C4-2B (cell line): ENCODE data around the gene TMEM183A.

ENCODE experiments used
- H3K27ac ChIP-seq: fragments of 450-650 bp; 2 replicates; pipeline ENCODE4 v1.5.1; 2017
- ZFX ChIP-seq: fragments of 450-650 bp; IDR thresholded peaks from 2 replicates; pipeline ENCODE4 v1.6.1; 2017
- TF ChIP-seq, protein P1 (sequence below): fragments of 450-650 bp; conservative IDR thresholded peaks from 2 replicates; pipeline ENCODE4 v1.5.1; 2017; ENCODE audit warnings: mild to moderate bottlenecking

TMEM183A gene

GRCh38 chr1:203006948-203007871 is at the start of gene TMEM183A:
TMEM183A (plus strand) TSS chr1:203007374; CDS start chr1:203007466, 92 bp downstream.
- peak; percentile 88 for TF ChIP-seq ZFX
- TF ChIP-seq, protein P1, sequence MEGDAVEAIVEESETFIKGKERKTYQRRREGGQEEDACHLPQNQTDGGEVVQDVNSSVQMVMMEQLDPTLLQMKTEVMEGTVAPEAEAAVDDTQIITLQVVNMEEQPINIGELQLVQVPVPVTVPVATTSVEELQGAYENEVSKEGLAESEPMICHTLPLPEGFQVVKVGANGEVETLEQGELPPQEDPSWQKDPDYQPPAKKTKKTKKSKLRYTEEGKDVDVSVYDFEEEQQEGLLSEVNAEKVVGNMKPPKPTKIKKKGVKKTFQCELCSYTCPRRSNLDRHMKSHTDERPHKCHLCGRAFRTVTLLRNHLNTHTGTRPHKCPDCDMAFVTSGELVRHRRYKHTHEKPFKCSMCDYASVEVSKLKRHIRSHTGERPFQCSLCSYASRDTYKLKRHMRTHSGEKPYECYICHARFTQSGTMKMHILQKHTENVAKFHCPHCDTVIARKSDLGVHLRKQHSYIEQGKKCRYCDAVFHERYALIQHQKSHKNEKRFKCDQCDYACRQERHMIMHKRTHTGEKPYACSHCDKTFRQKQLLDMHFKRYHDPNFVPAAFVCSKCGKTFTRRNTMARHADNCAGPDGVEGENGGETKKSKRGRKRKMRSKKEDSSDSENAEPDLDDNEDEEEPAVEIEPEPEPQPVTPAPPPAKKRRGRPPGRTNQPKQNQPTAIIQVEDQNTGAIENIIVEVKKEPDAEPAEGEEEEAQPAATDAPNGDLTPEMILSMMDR, result no peak

GRCh38 chr1:202957733-202958543 is 49.2 kb upstream of the TMEM183A start, which contains the start of gene ADIPOR1:
ADIPOR1 (minus strand) TSS chr1:202958312; CDS start chr1:202951070, 7,242 bp downstream.
- TF ChIP-seq, protein P1, result no peak; the same call in 1 of the 2 replicates
- TF ChIP-seq ZFX, result peak; percentile 83
- H3K27ac ChIP-seq, result peak within 1 kb of the TSS; percentile 92

More at GRCh38 chr1:203006948-203007871, at the start of gene TMEM183A:
- peak within 1 kb of the TSS; percentile 97 for H3K27ac ChIP-seq

DNA sequence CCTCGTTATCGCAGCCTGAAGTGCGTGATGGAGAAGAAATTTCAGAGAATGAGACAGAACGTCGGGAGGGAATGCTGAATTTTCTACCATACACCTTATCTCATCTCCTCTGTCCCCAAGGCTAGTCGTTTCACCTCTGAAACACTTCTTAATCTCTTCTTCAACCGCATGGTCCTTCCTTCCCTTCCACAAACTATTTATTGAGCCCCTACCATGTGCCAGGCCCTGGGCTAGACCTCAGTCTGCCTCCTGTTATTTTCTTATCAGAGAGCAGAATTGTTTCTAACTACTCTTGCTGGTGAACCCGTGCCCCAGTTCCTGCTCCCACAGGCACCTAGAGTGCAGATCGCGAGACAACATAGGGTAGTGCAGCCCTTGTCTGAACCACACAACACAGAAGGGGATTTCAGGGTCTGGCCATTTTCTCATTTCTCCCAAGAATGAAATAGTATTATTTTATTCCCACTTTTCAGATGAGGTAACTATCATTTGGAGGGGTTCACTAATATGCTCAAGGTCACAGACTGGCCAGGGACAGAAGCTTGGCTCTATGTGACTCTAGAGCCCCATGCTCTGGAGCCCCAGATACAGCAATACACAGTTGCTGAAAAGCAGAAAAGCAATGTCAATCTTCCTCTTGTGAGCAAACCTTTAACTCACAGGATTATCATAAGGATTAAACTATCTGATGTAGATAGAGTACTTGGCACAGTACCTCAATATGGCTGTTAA is 48.5 kb upstream of the TMEM183A start:
- H3K27ac ChIP-seq, result peak overlapping the region; percentile 92
- TF ChIP-seq ZFX, result no peak
- TF ChIP-seq, protein P1, result no peak

DNA sequence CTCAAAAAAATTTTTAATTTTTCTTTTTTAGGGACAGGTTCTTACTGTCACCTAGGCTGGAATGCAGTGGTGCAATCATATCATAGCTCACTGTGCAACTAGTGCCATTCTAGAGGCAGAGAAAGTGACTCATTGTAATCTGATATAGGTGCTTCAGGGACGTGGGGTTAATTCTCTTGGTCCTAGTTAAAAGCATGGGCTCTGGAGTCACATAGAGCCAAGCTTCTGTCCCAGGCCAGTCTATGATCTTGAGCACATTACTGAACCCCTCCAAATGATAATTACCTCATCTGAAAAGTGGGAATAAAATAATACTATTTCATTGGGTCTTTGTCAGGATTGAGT is 47.9 kb upstream of the TMEM183A start:
- TF ChIP-seq, protein P1, result no peak
- TF ChIP-seq ZFX, result no peak
- no peak overlapping the region for H3K27ac ChIP-seq

DNA sequence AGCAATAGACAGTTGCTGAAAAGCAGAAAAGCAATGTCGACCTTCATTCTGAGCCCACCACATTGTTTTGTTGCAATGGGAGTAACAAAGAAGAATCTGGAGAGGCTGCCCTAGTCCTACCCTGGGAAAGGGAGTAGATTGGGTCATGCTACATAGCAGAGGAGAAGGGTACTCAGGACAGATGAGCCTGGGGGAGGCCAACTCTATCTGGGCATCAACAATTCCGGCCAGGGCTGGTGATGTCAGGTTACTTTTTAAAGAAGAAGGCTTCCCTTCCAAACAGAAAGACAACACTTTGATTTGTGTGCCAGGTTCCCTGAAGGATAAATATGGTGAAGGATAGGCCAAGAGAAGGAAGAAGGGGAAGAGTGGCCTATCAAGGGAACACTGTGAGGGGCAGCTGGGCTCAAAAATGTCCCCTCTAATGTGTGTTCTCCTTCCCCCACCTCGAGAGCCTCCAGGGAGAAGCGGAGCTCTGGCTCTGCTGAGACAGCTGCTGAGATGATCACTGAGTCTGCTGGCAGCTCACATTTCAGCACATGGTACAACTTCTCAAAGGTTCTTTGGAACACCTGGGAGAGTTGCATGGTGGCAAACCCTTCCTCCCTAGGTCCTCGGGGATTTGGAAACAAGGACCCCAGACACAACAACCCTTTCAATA is 45.8 kb upstream of the TMEM183A start:
- TF ChIP-seq, protein P1, result no peak
- TF ChIP-seq ZFX, result no peak
- H3K27ac ChIP-seq, result no peak overlapping the region

- no peak overlapping the region for H3K27ac ChIP-seq
- no peak for TF ChIP-seq ZFX
- TF ChIP-seq, protein P1, result no peak
Observed at GRCh38 chr1:202964791-202965410, 42.3 kb upstream of the TMEM183A start.
